SW480 (cell line): ENCODE data around the gene CADPS.
A peak's percentile ranks its signal among the peaks of the same experiment; 100 is the strongest.

Experiments used
- DNase-seq: peaks from one replicate; pipeline ENCODE4 v3.0.0-alpha.2; 2016; ENCODE audit warnings: low spot score

Gene CADPS

DNA sequence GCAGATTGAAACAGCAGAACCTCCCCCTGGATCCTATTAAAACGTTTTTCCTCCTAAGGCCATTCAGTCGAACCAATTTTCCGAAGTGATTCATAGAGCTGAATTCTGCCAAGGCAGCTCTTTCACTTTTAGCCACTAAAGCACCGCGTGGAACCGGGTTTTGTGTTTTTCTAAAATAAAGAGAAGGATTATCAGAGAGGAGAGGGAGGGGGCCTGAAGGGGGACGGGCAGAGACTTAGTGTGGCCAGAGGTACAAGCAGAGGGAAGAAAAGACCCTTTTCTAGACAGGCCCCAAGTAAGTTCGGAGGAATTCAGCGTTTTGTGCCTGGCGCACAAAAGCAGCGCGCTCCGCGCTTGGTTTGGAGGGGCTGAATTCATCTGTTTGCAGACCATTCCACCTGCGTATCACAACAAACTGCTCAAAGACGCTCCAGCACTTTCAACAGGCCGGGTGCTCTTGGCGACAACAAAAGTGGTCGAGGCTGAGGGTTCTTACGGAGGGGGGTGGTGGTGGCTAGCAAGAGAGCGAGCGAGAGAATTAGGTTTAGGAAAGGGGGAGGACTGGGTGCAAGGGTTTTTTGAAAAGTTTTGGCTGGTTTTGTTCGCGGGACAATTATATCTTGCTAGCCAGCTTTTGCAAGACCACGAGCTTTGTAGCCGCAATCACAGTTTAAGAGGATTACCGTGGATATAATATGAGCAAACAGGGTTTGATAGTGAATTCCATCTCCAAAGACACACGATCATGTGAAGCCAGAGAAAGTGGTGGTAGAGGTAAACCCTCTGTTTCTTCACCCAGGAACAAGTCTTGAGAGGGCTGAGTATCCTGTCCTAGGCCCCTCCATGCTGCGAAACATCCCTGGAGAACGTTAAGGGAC lies 500.6 kb downstream of the CADPS start:
- no peak for DNase-seq

DNA sequence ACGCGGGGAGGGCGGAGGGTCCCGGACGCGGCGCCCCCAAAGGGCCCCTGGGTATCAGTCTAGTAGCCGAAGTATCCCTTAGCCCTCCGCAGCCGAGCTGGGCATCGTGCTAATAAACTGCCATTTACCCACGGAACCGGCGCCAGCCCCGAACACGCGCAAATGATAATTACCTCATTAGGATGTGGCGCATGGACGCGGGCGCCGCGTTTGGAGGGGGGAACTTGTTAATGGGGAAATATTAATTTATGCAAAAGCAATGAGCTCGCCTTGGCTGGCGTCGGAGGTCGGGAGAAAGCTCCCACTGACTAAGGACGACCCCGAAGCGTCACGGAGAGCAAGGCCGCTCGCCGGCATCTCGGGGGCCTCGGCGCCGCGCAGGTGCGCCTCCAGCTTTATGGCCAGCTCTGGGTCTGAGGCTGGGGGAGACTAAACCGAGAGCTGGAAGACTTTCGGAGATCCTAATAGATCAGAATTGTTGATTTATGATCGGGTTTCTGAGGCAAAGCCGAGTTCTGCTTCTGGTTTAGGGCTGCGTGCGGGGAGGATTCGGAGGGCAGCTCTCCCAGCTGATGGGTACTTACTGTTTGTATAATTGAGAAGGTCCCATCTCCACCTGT lies 501.4 kb downstream of the CADPS start:
- no peak for DNase-seq

GRCh38 chr3:62373215-62373614 lies 502.0 kb downstream of the CADPS start, which contains the start of gene FEZF2:
TSS of gene FEZF2 (minus strand) at chr3:62373550. CDS start at chr3:62372868, 682 bp downstream.
- no peak for DNase-seq

DNA sequence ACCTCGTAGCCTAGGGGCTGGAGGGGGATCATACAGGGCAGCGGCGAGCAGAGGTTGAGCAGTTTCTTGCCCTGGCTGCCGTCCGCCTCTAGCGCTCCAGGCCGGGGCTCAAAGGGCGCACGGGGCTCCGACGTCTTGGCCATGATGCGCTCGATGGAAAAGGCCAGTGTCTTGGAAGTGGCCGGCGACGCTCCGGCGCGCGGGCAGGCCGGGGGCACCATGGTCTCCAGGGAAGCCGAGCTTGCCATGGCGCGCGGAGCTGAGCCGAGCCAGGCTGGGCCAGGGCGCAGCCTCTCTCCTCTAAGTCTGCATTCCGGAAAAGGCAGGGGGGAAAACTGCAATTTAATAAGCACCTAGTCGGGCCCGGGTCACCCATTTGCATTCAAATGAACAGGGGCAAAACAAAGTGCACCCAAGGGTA lies 502.6 kb downstream of the CADPS start:
- no peak for DNase-seq

DNA sequence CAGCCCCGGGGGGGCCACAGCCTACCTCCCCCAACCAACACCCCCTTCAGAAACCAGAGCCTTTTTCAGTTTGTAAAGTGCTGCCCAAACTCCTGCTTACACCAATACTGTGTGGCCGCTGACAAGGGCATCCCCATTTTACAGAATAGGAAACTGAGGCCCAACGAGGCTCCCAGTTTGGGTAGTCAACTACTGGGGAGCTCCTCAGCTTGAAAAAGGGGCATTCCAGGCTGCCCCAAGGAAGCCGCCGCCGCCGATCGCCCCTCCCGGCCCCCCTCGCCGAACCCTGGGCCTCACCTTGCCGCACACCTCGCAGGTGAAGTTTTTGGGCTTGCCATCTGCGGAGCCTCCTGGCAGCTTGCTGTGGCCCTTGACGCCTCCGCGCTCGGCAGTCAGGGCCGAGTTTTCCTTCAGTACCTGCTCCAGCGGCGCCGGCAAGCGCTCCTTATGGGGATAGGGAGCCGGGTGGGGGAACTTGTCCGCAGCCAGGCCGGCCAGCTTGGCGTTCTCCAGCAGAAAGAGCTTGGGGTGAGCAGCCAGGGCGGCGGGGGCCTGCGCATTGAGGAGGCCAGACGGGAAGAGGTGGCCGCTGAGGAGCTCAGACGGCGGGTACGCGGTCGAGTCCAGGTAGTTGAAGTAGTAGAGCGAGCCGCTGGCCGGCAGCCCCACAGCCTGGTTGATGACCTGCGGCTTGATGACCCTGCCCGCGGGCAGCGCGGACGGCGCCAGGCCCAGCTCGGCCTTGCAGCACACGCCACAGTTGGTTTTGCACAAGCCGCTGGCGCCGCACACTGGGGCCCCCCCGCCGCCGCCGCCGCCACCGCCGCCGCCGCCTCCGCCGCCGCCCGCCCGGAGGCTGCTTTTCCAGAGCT lies 503.3 kb downstream of the CADPS start:
- DNase-seq = no peak

DNA sequence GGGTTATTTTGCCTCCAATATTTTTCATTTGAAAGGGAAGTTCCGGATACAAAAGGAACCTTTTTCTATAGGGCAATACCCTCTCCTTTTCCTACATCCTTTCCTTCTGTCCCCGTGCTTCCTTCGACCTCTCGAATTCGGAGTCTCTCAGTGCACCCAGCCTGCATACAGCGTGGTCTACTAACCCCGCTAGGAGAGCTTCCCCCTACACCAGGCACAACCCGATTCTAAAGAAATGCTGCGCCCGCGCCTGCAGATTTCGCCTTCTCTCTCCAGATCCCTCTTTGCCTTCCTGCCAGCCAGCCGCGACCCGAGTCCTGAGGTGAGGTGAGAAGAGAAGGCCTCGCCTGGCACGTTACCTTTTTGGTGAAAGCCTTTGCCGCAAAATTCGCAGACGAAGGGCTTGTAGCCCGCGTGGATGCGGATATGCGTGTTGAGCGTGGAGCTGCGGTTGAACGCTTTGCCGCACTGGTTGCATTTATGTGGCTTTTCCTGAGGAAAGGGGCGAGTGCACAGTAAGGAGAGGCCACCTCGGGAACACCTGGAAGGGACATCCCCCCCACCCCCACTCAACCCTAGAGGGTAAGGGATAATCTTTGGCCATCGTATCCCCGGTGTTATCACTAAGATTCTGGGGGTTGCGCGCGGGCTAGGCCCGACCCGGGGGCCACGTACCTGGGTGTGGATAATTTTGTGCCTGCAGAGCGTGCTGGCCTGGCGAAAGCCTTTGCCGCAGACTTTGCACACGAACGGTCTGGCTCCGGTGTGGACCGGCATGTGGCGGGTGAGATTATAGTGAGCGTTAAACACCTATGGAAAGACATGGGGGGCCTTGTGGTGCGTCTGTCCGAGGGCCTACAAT lies 504.1 kb downstream of the CADPS start:
- no peak for DNase-seq

GRCh38 chr3:62370112-62370857 lies 504.9 kb downstream of the CADPS start:
- DNase-seq = no peak

DNA sequence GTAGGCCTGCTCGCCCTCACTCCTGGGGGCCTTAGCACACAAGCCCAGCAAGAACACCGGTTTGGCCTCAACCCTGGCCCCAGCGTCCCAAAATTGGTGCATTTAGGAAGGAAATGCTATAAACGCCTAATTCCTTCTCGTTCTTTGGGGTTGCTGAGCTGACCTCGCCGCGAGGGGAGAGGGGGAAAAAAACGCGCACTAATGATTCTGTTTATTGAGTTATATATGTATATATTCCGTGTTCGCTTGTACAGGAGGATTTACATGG lies 505.8 kb downstream of the CADPS start:
- DNase-seq = no peak

- DNase-seq = no peak
Measured at GRCh38 chr3:62368705-62369475, 506.3 kb downstream of the CADPS start.

DNA sequence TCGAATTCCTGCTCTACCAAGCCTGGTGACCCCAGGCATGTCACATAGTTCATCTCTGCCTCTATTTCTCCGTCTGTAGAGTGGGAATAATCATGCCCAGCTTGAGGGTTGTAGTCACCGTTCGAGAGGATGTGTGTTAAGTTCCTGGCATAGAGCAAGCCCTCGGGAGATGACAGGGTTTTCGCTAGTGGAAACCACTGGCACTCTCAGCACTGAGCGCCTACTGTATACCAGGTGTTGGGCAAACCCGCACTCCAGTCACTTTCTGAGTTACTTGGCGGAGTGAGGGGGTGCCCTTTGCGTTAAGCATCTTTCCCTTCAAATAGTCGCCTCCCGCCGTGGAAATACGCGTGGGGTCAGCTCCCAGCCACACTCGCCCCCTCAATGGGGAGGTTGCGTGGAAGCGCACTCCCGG lies 506.9 kb downstream of the CADPS start:
- no peak for DNase-seq

GRCh38 chr3:62367763-62368195 lies 507.4 kb downstream of the CADPS start:
- DNase-seq = no peak

GRCh38 chr3:62366126-62366484 lies 509.1 kb downstream of the CADPS start:
- DNase-seq = no peak

DNA sequence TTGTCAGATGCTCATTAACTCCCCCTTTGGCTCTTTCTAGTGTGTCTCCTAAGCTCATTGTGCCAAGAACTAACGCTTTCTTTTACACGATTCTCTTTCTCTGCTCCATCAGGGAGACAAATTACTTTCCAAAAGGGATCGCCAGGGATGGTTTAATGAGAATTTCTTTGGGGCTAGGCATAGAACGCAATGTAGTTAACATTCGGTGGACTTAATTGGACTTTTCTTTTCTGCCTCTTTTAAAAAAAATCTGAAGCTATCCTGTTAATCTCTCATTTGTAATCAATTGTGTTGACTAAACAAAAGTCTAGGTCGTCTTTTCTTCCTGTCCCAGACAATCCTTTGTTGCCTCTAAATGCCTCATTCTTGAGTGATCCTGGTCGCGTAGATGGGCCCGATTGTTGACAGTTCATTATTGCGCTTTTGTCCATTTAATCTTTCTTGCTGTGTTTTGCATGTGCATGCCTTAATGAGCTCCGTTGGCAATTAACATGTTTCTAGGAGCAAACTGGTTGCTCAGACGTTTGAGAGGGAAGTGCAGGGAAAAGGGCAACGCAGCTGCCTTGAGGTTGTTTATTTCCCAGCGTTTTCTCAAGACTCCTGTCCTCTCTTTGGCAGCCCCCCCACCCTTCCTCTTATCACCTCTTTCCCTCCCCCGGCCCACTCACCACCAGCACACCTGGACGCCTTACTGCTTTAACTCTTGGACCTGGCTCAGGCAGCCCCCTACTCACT lies 509.7 kb downstream of the CADPS start:
- no peak for DNase-seq

DNA sequence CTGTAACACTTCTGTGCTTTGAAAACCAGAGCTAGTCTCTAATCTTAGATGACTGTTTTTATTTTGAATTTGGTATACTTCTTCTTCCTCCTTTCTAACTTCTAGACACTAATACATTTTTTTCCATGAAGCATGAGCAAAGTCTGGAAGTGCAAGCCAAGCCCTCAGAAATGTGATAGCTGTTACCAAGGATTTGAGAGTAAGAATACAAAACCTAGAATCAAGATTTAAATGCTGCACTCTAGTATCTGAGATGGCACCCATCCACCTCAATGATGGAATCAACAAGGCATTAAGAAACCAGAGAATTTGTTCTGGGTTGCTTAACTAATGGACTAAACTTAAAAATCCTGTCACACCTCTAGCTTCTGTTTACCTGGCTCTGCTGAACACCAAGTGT lies 511.0 kb downstream of the CADPS start:
- DNase-seq = no peak

DNA sequence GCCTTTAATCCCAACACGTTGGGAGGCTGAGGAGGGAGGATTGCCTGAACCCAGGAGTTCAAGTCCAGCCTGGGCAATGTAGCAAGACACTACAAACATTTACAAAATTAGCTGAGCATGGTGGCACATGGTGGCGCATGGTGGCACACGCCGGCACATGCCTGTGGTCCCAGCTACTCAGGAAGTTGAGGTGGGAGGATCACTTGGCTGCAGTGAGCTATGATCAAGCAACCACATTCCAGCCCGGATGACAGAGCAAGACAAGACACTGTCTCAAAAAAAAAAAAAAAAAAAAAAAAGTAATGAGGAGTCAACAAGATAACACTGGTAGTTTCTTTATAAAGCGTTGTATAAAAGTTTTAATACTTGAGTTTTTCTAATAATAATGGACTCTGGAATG lies 511.9 kb downstream of the CADPS start:
- DNase-seq = peak; percentile 6

- DNase-seq = no peak
Measured at GRCh38 chr3:62361824-62362223, 513.4 kb downstream of the CADPS start.

GRCh38 chr3:62361261-62361660 lies 514.0 kb downstream of the CADPS start:
- no peak for DNase-seq

DNA sequence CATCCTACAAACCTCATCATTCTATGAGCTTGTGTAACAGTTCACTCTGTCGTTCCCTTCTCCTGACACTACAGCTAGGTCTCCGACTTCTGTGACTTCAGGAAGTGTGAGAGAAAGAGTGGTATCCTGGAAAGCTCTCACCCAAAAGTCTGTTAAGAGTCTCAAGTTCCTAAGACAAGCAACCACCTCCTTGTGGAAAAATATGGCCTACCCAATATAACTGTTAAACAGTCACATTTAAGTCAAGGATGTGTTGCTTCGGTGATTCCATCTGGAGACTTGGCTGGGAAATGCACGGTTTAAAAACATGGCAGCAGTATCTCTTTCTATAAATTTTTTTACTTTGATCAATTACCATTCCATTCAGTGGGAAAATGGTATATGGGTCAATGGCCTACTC lies 515.7 kb downstream of the CADPS start:
- no peak for DNase-seq

DNA sequence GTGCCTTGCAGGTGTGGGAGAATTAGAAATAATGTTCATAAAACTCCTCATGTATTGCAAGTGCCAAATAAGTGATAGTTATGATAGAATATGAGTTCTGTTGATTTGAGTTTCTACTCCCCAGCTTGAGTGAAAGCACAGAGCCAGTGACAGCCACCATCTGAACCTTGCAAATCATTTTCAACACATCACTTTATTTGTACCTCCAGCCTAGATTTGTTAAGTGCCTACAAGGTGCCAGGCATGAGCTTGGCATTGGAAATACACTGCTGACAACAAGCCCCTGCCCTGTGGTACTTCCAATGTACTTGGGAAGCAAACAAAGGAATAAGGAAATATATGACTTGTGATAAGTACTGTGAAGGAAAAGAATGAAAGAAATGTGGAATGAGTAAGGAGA lies 518.9 kb downstream of the CADPS start:
- DNase-seq = no peak

DNA sequence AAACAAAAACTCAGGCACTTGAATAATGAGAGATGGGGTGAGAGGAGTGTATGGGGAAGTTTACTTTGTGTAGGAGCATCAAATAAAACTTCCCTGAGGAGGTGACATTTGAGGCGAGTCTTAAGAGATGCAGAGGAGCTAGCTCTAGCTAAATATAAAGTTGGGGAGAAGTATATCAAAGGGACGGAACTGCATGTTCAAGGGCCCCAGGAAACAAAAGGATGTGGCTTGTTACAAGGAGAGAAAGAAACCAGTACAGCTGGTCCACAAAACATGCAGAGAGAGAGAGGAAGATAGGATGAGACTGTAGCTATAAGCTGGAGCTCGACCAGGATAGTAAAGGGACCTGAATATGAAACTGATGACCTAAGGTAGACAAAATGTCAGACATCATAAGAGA lies 519.5 kb downstream of the CADPS start:
- DNase-seq = no peak
